OCI-LY1 (cell line): ENCODE results near the gene AP4S1.
"Not testable (repeated sequence)": the region's sequence is repeated elsewhere in the genome, so short reads cannot be mapped to it uniquely, and the experiment has no call there.

Source experiments
- H2AFZ ChIP-seq: fragments of 200-600 bp; sonication (generic), shearing (Covaris generic); 2 replicates; pipeline ENCODE4 v1.6.0; 2014; ENCODE audit warnings: antibody characterized with exemption, mild to moderate bottlenecking, low read length
- H3F3A ChIP-seq: fragments of 200-600 bp; sonication (generic), shearing (Covaris generic); 2 replicates; pipeline ENCODE4 v1.6.0; 2014; ENCODE audit warnings: mild to moderate bottlenecking, antibody characterized with exemption, low read length, moderate library complexity; ENCODE audit not compliant: insufficient read depth
- H3K27ac ChIP-seq: fragments of 200-600 bp; sonication (generic); 2 replicates; pipeline ENCODE4 v1.5.1; 2014; ENCODE audit warnings: low read length, mixed run types, mild to moderate bottlenecking, low read depth; ENCODE audit not compliant: poor library complexity, severe bottlenecking
- H3K27me3 ChIP-seq: fragments of 200-600 bp; sonication (generic); 2 replicates; pipeline ENCODE4 v1.6.0; 2014; ENCODE audit warnings: antibody characterized with exemption, mild to moderate bottlenecking, low read length, moderate library complexity; ENCODE audit not compliant: insufficient read depth
- H3K36me3 ChIP-seq: fragments of 200-600 bp; sonication (generic); 2 replicates; pipeline ENCODE4 v1.6.1; 2014; ENCODE audit warnings: mild to moderate bottlenecking, antibody characterized with exemption, low read length, moderate library complexity, mixed read lengths; ENCODE audit not compliant: insufficient read depth
- H3K4me1 ChIP-seq: fragments of 200-600 bp; sonication (generic); 2 replicates; pipeline ENCODE4 v1.5.1; 2014; ENCODE audit warnings: mild to moderate bottlenecking, low read length, moderate library complexity; ENCODE audit not compliant: insufficient read depth, severe bottlenecking
- H3K4me2 ChIP-seq: fragments of 200-600 bp; sonication (generic), shearing (Covaris generic); 2 replicates; pipeline ENCODE4 v1.6.1; 2014; ENCODE audit warnings: low read length
- H3K4me3 ChIP-seq: fragments of 200-600 bp; sonication (generic); 2 replicates; pipeline ENCODE4 v1.5.1; 2014; ENCODE audit warnings: low read length, low read depth, mild to moderate bottlenecking, mixed read lengths; ENCODE audit not compliant: poor library complexity, severe bottlenecking
- H3K79me2 ChIP-seq: fragments of 200-600 bp; shearing (Covaris generic); 2 replicates; pipeline ENCODE4 v1.6.1; 2016; ENCODE audit warnings: mixed run types, low read length, mixed read lengths; ENCODE audit not compliant: insufficient read depth
- H3K9ac ChIP-seq: fragments of 200-600 bp; sonication (generic), shearing (Covaris generic); 2 replicates; pipeline ENCODE4 v1.6.1; 2014; ENCODE audit warnings: mild to moderate bottlenecking, low read length, mixed read lengths
- H3K9me2 ChIP-seq: fragments of 200-600 bp; sonication (generic), shearing (Covaris generic); 2 replicates; pipeline ENCODE4 v1.6.1; 2014; ENCODE audit warnings: low read depth, mild to moderate bottlenecking, low read length, mixed read lengths
- H3K9me3 ChIP-seq: fragments of 200-600 bp; shearing (Covaris generic); 2 replicates; pipeline ENCODE4 v1.6.1; 2014; ENCODE audit warnings: low read length, mixed read lengths
- H4K20me1 ChIP-seq: fragments of 200-600 bp; sonication (generic), shearing (Covaris generic); 2 replicates; pipeline ENCODE4 v1.6.0; 2016; ENCODE audit warnings: mild to moderate bottlenecking, low read length; ENCODE audit not compliant: insufficient read depth
- EZH2 ChIP-seq: fragments of 200-600 bp; sonication (generic), shearing (Covaris generic); IDR thresholded peaks from 2 replicates; pipeline ENCODE4 v1.8.0; 2017; ENCODE audit warnings: borderline replicate concordance, mixed run types, mild to moderate bottlenecking, antibody characterized with exemption, low read length, moderate library complexity, mixed read lengths
- TF ChIP-seq, protein P1 (sequence below): fragments of 200-600 bp; sonication (generic), shearing (Covaris generic); IDR thresholded peaks from 2 replicates; pipeline ENCODE4 v1.5.1; 2017; ENCODE audit warnings: mild to moderate bottlenecking, antibody characterized with exemption, low read length, moderate library complexity, mixed read lengths

Gene AP4S1

DNA sequence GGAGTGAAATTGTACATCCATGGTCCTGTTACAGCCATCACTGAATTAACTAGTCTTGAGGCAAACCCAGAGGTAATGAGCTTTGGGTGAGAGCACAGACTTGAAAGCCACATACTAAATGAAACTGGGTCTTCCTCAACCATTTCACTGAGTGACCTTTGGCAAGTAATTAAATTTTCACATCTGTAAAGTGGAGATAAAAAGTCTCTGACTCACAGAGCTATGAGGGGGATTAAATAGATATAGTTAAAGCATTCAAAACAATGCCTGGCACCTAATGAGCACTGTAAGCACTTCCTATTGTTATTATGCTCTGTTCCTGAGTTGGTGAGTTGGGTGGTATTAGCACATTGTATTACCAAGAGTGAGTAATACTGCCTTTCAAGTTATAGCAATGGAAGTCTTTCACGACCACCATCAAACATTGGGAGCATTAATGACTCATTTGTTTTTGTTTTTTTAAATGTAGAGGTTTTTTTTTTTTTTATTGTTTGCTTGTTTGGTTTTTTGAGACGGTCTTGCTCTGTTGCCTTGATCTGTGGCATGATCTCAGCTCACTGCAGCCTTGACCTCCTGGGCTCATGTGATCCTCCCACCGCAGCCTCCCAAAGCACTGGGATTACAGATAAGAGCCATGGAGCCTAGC is 13.2 kb downstream of the AP4S1 start:
- H3F3A ChIP-seq, result no peaks in the 10 kb centered on the region
- no peak overlapping the region for H3K4me3 ChIP-seq
- no peaks in the 10 kb centered on the region for H3K79me2 ChIP-seq
- H3K36me3 ChIP-seq, result no peaks in the 10 kb centered on the region
- no peak overlapping the region for H3K9ac ChIP-seq
- H3K9me2 ChIP-seq, result no peaks in the 10 kb centered on the region
- no peaks in the 10 kb centered on the region for H3K27me3 ChIP-seq
- H3K27ac ChIP-seq, result no peak overlapping the region
- no peak overlapping the region for H3K4me2 ChIP-seq
- H4K20me1 ChIP-seq, result no peaks in the 10 kb centered on the region
- no peak overlapping the region for H2AFZ ChIP-seq
- peaks cover 4% of the 10 kb centered on the region for H3K4me1 ChIP-seq
- TF ChIP-seq, protein P1, sequence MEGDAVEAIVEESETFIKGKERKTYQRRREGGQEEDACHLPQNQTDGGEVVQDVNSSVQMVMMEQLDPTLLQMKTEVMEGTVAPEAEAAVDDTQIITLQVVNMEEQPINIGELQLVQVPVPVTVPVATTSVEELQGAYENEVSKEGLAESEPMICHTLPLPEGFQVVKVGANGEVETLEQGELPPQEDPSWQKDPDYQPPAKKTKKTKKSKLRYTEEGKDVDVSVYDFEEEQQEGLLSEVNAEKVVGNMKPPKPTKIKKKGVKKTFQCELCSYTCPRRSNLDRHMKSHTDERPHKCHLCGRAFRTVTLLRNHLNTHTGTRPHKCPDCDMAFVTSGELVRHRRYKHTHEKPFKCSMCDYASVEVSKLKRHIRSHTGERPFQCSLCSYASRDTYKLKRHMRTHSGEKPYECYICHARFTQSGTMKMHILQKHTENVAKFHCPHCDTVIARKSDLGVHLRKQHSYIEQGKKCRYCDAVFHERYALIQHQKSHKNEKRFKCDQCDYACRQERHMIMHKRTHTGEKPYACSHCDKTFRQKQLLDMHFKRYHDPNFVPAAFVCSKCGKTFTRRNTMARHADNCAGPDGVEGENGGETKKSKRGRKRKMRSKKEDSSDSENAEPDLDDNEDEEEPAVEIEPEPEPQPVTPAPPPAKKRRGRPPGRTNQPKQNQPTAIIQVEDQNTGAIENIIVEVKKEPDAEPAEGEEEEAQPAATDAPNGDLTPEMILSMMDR, result no peak
- no peak for TF ChIP-seq EZH2
- no peaks in the 10 kb centered on the region for H3K9me3 ChIP-seq

DNA sequence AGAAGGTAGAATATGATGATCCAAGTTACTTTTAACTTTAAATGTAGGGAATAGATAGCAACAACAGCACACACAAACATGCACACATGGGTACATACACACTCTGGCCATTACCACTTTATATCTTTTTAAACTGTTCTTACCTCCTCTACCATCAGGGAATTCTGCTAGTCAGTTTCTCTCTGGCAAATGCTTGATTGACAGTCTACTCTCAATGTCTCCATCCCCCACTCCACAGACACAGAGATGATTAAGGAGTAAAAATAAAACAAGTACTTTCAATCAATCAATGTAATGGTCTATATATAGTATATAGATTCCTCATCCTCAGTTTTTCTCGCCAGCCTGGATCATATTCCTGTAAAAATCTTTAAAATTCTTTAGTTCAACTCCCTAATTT is 16.9 kb downstream of the AP4S1 start:
- H3K9me2 ChIP-seq, result no peaks in the 10 kb centered on the region
- H3K4me3 ChIP-seq, result no peak overlapping the region
- no peak overlapping the region for H2AFZ ChIP-seq
- H3K27me3 ChIP-seq, result no peaks in the 10 kb centered on the region
- no peaks in the 10 kb centered on the region for H3F3A ChIP-seq
- H3K9ac ChIP-seq, result no peak overlapping the region
- H3K9me3 ChIP-seq, result no peaks in the 10 kb centered on the region
- no peaks in the 10 kb centered on the region for H3K36me3 ChIP-seq
- H3K27ac ChIP-seq, result no peak overlapping the region
- H3K79me2 ChIP-seq, result no peaks in the 10 kb centered on the region
- H3K4me2 ChIP-seq, result no peak overlapping the region
- H4K20me1 ChIP-seq, result no peaks in the 10 kb centered on the region
- TF ChIP-seq, protein P1, result no peak
- no peak for TF ChIP-seq EZH2
- H3K4me1 ChIP-seq, result peaks cover 4% of the 10 kb centered on the region

DNA sequence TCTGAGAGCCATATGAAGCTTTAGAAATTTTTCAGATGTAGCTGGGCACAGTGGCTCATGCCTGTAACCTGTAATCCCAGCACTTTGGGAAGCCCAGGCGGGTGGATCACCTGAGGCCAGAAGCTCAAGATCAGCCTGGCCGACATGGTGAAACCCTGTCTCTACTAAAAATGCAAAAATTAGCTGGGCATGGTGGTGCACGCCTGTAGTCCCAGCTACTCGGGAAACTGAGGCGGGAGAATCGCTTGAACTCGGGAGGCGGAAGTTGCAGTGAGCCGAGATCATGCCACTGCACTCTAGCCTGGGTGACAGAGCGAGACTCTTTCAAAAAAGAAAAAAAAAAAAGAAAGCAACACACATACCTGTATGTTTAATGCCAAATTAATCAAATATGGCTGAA is 17.4 kb downstream of the AP4S1 start:
- not testable (repeated sequence) for H2AFZ ChIP-seq, H3K4me1 ChIP-seq, H3K4me2 ChIP-seq, H3K79me2 ChIP-seq, H3K9ac ChIP-seq, H3F3A ChIP-seq, H3K9me3 ChIP-seq, H4K20me1 ChIP-seq, H3K27me3 ChIP-seq, H3K36me3 ChIP-seq, H3K9me2 ChIP-seq, H3K27ac ChIP-seq, H3K4me3 ChIP-seq

DNA sequence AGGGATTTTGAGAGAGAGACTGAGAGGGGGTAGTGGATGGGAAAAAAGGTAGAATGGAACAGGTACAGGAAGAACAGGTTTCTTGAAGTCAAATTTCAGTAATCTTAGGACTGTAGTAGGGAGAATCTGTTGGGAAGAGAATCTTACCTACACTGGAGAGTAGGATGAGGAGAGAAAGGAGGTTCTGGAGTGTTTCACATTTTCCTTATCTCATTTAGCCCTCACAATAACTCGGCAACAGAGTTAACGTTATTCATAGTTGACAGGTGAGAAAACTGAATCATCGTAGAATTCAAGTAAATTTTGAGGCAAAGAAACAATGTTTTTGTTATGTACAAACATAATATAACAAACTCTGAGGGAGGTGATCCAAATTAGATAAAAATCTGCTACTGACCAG is 17.9 kb downstream of the AP4S1 start:
- H3K27me3 ChIP-seq, result no peaks in the 10 kb centered on the region
- no peaks in the 10 kb centered on the region for H3F3A ChIP-seq
- TF ChIP-seq EZH2, result no peak
- TF ChIP-seq, protein P1, result no peak
- no peaks in the 10 kb centered on the region for H3K79me2 ChIP-seq
- no peak overlapping the region for H3K9ac ChIP-seq
- H3K36me3 ChIP-seq, result no peaks in the 10 kb centered on the region
- H2AFZ ChIP-seq, result no peak overlapping the region
- no peak overlapping the region for H3K27ac ChIP-seq
- no peaks in the 10 kb centered on the region for H4K20me1 ChIP-seq
- H3K9me2 ChIP-seq, result no peaks in the 10 kb centered on the region
- no peaks in the 10 kb centered on the region for H3K9me3 ChIP-seq
- H3K4me1 ChIP-seq, result no peaks in the 10 kb centered on the region
- H3K4me3 ChIP-seq, result no peak overlapping the region
- no peak overlapping the region for H3K4me2 ChIP-seq
